Activated T-cell treated with anti-CD3 and anti-CD28 coated beads for 48 hours (primary cell): ENCODE data around the gene INPPL1.
"Not testable (repeated sequence)": the region's sequence is repeated elsewhere in the genome, so short reads cannot be mapped to it uniquely, and the experiment has no call there.

Experiments
- DNase-seq: peaks from one replicate; pipeline ENCODE4 v3.0.0-alpha.2; 2020; ENCODE audit warnings: low read depth

INPPL1 gene

DNA sequence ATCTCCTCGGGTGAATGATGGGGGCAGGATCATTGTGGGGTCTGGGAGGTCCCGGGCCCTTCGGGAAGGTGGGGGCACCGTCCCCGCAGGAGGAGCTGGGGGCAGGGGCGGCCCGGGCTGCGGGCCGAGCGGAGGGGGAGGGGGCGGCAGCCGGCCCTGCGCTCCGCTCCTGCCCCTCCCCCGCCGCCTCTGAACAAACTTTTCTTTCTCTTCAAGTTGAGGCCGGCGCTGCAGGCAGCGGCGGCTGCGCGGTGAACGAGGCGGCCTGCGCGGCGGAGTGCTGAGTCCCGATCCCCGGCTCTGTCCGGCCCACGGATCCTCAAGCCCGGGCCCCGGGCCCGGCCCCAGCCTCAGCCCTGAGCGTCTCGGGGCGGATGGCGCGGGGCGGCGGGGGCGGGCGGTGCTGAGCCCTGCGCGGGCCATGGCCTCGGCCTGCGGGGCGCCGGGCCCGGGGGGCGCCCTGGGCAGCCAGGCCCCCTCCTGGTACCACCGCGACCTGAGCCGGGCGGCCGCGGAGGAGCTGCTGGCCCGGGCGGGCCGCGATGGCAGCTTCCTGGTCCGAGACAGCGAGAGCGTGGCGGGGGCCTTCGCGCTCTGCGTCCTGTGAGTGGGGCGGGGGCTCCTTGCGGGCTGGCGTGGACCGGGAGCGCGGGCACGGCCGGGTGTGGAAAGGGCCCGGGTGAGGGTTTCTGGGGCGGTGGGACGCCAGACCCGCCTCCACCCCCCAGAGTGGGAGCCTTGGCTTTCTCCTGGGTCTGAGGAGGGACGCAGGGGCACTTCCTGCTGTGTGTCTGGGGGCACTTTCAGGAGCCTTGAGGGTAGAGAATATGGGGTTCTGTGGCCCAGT is at the start of gene INPPL1:
TSS of gene INPPL1 (plus strand) at position 204 of the 847 bp plus-strand sequence. CDS start at position 422, 218 bp downstream.
- no peak for DNase-seq

- DNase-seq: no peak
These were observed 46.9 kb upstream of the INPPL1 start for GRCh38 chr11:72177656-72178055.

- DNase-seq: no peak
These were observed 45.3 kb upstream of the INPPL1 start for GRCh38 chr11:72179049-72179803.

GRCh38 chr11:72179804-72180396 is 44.7 kb upstream of the INPPL1 start:
- DNase-seq: peak; percentile 6

GRCh38 chr11:72180892-72181552 is 43.5 kb upstream of the INPPL1 start:
- not testable (repeated sequence) for DNase-seq

GRCh38 chr11:72181553-72181958 is 43.0 kb upstream of the INPPL1 start:
- not testable (repeated sequence) for DNase-seq

GRCh38 chr11:72188267-72188666 is 36.3 kb upstream of the INPPL1 start:
- no peak for DNase-seq

DNA sequence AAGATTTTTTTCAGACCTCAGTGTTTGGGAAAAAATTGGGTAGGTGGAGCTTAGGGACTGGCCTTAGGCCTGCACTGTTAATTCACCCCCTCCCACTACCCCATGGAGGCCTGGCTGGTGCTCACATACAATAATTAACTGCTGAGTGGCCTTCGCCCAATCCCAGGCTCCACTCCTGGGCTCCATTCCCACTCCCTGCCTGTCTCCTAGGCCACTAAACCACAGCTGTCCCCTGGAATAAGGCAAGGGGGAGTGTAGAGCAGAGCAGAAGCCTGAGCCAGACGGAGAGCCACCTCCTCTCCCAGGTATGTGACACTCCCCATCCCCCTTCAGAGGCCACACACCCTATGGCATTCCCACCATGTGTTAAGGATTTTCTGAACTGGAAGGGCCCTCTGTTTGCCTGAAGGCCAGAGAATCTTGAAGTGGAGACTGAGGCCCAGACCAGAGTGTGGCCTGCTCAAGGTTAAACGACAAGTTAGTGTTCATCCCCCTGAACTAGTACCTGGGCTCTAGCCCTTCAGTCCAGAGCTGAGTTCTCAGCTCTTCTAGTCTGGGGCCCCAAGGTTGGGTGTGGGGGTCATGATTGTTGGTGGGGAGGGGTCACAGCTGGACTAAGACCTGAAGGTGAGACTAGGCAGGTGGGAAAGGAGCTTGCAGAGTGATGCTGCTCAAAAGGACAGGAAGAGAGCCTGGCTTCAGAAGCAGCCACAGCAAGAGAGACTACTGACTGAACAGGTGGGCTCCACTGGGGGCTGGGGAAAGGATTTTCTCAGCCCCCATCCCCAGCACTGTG is 34.9 kb upstream of the INPPL1 start:
- DNase-seq: no peak

- no peak for DNase-seq
These were observed 33.9 kb upstream of the INPPL1 start for GRCh38 chr11:72190631-72191071.

- DNase-seq: no peak
These were observed 32.6 kb upstream of the INPPL1 start, which contains the start of gene FOLR1 for GRCh38 chr11:72191961-72192381. Gene FOLR1 (plus strand): TSS chr11:72192140. CDS start chr11:72192174, 34 bp downstream.

DNA sequence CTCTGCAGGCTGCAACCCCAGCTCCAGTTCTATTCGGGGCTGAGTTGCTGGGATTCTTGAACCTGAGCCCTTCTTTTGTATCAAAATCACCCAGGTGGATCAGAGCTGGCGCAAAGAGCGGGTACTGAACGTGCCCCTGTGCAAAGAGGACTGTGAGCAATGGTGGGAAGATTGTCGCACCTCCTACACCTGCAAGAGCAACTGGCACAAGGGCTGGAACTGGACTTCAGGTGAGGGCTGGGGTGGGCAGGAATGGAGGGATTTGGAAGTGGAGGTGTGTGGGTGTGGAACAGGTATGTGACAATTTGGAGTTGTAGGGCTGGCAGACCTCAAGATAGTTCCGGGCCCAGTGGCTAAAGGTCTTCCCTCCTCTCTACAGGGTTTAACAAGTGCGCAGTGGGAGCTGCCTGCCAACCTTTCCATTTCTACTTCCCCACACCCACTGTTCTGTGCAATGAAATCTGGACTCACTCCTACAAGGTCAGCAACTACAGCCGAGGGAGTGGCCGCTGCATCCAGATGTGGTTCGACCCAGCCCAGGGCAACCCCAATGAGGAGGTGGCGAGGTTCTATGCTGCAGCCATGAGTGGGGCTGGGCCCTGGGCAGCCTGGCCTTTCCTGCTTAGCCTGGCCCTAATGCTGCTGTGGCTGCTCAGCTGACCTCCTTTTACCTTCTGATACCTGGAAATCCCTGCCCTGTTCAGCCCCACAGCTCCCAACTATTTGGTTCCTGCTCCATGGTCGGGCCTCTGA is 28.9 kb upstream of the INPPL1 start:
- no peak for DNase-seq

DNA sequence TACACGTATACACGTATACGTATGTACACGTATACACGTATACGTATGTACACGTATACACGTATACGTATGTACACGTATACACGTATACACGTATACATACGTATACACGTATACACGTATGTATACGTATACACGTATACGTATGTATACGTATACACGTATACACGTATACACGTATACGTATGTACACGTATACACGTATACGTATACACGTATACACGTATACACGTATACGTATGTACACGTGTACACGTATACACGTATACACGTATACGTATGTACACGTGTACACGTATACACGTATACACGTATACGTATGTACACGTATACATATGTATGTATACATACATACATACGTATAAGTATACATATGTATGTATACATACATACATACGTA is 23.1 kb upstream of the INPPL1 start:
- not testable (repeated sequence) for DNase-seq

DNA sequence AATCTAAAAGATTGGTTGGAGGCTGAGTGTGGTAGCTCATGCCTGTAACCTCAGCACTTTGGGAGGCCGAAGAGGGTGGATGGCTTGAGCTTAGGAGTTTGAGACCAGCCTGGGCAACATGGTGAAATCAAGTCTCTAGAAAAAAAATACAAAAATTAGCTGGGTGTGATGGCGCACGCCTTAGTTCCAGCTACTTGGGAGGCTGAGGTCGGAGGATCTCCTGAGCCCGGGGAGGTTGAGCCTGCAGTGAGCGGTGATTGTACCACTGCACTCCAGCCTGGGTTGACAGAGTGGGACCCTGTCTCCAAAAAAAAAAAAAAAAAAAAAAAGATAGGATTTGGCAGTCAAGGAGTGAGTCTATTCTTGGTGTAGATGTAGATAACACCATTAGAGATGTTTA is 22.0 kb upstream of the INPPL1 start:
- no peak for DNase-seq

DNA sequence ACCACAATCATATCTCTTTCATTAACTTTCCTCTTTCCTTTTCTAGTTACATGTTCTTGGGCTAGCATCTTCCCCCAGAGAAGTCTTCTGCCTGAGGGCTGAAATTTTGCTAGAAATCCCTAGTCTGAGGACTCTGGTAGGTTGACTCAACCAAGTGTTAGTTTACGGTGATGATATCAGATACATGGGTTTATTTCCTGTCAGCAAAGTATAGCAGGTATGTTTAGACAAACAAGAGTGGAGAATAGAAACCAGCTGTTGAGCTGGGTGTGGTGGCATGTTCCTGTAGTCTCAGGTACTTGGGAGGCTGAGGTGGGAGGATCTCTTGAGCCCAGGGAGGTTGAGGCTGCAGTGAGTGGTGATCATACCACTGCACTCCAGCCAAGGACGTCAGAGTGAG is 21.4 kb upstream of the INPPL1 start:
- no peak for DNase-seq

GRCh38 chr11:72204886-72205285 is 19.7 kb upstream of the INPPL1 start:
- DNase-seq: no peak

DNA sequence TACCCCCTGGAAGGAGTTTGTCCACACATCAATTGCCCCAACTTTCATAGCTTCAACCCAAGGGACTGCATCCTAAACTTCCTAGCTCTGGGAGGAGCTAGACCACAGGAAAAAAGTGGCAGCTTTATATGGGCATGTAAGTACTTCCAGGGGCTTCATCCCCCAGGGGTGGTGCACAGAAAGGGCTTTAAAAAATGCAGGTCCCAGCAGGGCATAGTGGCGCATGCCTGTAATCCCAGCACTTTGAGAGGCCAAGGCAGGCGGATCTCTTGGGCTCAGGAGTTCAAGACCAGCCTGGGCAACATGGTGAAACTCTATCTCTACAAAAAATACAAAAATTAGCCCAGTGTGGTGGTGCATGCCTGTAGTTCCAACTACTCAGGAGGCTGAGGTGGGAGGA is 17.8 kb upstream of the INPPL1 start:
- DNase-seq: not testable (repeated sequence)

- no peak for DNase-seq
These were observed 16.3 kb upstream of the INPPL1 start for GRCh38 chr11:72208281-72208680.

- no peak for DNase-seq
These were observed 15.5 kb upstream of the INPPL1 start for GRCh38 chr11:72209101-72209500.

GRCh38 chr11:72216638-72217037 is 7.9 kb upstream of the INPPL1 start, which contains the start of gene FOLR2:
Gene FOLR2 (plus strand): TSS chr11:72216794. CDS start chr11:72218585, 1,791 bp downstream.
- DNase-seq: no peak

GRCh38 chr11:72217841-72218240 is 6.7 kb upstream of the INPPL1 start:
- DNase-seq: no peak
